ENCODE data around the gene GOLGA2. TPM values are rescaled to one million over a fixed set of nuclear protein-coding genes. Genes with fewer than 3 reads are reported as not detected.
A peak's percentile ranks its signal among the peaks of the same experiment; 100 is the strongest.
"Not testable (repeated sequence)": the region's sequence is repeated elsewhere in the genome, so short reads cannot be mapped to it uniquely, and the experiment has no call there.

GOLGA2 gene
- total RNA-seq, 2 experiments from 2014 or later = 72.6 to 72.7 TPM

DNA sequence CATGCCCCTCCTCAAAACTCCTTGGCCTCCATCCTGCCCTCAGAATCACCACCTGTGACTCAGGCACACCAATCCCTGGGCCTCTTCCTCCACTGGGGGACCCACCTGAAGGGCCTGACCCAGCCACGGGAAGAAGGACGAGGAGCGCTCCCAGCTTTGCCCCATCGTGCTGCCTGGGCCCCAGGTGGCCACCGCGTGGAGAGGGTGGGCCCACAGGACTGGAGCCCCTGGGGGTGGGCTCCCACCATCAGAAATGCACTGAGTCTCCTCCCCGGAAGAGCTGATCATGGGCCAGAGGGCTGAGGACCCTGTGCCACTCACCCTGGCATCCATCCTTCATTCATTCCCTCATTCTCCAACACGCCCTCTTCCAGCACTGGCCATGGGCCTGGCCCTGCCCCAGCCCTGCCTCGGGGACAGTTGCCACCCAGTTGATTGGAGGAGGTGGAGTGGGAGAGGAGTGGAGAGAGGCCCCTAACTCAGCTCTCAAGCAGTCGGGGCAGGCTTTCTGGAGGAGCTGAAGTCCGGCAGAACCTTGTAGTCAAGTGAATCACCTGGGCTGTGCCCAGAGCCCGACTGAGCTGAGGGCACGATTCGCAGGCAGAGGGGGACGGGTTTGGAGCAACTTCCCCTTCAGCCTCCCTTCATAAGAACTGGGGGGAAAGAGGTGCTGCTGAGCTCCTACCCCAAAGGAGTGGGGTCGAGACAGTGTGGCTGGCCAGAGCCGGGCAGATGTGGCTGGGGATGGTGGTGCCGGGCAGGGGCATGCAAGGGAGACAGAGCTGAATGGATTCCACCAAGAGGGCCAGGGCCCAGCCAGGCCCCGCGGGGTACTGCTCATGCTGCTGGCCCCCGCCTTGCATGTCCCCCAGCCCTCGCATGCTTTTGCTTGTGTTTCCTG is 43.0 kb downstream of the GOLGA2 start:
- no peaks in the 10 kb centered on the region for H3K36me3 Mint-ChIP-seq
- no peaks in the 10 kb centered on the region for H3K4me1 Mint-ChIP-seq
- no peak for ATAC-seq (ENCODE audit: low read depth)
- no peak for DNase-seq
- H3K27ac Mint-ChIP-seq = no peak overlapping the region
- H3K4me3 Mint-ChIP-seq = no peak overlapping the region
- H3K9me3 Mint-ChIP-seq = no peaks in the 10 kb centered on the region
- POLR2A ChIA-PET = no interaction called here
- H3K27me3 Mint-ChIP-seq = no peaks in the 10 kb centered on the region

DNA sequence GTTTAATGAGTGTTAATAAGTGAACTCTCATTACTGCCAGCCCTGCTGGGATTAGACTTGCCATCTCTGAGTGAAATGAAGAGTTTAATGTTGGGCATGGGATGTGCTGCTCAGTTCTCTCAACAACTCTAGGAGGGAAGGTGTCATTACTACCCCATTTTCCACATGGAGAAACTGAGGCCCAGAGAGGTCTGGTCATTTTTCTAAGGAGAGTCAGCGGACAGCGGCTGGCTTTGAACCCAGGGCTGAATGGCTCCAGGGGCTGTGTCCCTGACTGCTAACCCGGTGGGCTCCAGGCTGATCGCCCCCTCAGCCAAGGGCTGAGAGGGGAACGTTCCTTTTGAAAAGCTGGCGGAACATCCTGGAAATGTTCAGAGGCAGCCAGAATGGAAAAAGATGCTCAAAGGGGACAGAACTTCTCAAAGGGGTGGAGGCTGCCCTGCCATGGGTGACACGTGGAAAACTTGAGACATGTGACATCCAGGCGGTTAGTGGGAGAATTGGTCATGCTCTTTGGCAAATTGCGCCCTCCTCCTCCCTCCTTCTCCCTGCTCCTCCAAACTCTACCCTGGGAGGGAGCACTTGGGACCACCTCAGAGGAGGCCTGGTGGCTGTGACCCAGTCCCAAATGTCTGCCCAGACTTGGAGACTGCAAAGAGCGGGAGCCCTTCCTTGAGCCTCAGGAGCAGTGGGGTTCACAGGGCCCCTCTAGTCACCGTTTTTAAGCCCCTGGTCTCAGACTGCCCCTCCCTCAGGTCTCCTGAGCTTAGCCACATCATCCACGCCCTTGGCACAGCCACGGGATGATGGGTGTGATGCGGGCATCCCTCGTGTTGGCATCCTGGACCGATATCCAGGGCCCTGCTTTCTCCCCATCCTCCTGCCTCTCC is 43.9 kb downstream of the GOLGA2 start:
- no peak for DNase-seq
- no peak overlapping the region for H3K4me3 Mint-ChIP-seq
- no peaks in the 10 kb centered on the region for H3K27me3 Mint-ChIP-seq
- POLR2A ChIA-PET = no interaction called here
- no peaks in the 10 kb centered on the region for H3K36me3 Mint-ChIP-seq
- H3K27ac Mint-ChIP-seq = no peak overlapping the region
- no peak for ATAC-seq (ENCODE audit: low read depth)
- H3K4me1 Mint-ChIP-seq = no peaks in the 10 kb centered on the region
- H3K9me3 Mint-ChIP-seq = no peaks in the 10 kb centered on the region

DNA sequence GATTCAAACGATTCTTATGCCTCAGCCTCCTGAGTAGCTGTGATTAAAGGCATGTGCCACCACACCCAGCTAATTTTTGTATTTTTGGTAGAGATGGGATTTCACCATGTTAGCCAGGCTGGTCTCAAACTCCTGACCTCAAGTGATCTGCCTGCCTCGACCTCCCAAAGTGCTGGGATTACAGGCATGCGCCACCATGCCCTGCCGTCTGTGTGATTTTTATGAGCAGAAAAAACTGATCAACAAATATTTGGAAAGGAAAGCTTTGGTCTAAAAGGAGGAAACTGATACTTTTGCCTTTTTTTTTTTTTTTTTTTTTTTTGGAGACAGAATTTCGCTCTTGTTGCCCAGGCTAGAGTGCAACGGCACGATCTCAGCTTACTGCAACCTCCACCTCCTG is 44.9 kb downstream of the GOLGA2 start:
- not testable (repeated sequence) for H3K4me1 Mint-ChIP-seq; DNase-seq; H3K36me3 Mint-ChIP-seq; H3K9me3 Mint-ChIP-seq; H3K27me3 Mint-ChIP-seq; H3K27ac Mint-ChIP-seq; H3K4me3 Mint-ChIP-seq; ATAC-seq (ENCODE audit: low read depth)
- POLR2A ChIA-PET = interaction anchor here (0.8 kb wide), 1 partner anchor 10 kb away, joined by 5 read pairs; no protein-coding TSS in a partner anchor

DNA sequence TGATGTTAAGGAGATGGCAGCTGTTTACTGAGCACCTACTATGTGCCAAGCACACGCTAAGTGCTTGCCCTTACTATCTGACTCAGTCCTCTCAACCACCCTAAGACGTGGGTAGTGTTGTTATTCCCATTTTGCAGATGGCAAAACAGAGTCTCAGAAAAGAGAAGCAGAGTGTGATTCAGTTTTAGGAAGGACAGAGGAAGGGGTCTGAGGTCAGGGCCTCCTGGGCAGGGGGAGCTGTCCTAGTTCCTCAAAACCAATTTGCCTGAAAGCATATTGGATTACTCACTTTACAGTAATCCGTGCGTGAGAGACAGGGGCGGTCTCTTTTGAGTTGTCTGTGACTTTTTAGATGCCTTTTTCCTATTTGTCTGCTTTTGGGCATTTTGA is 49.4 kb downstream of the GOLGA2 start:
- H3K9me3 Mint-ChIP-seq = no peaks in the 10 kb centered on the region
- DNase-seq (no peak), ATAC-seq (ENCODE audit: low read depth) (no peak)
- H3K4me3 Mint-ChIP-seq = no peak overlapping the region
- POLR2A ChIA-PET = no interaction called here
- H3K27me3 Mint-ChIP-seq = no peaks in the 10 kb centered on the region
- no peak overlapping the region for H3K27ac Mint-ChIP-seq
- no peaks in the 10 kb centered on the region for H3K36me3 Mint-ChIP-seq
- no peaks in the 10 kb centered on the region for H3K4me1 Mint-ChIP-seq

DNA sequence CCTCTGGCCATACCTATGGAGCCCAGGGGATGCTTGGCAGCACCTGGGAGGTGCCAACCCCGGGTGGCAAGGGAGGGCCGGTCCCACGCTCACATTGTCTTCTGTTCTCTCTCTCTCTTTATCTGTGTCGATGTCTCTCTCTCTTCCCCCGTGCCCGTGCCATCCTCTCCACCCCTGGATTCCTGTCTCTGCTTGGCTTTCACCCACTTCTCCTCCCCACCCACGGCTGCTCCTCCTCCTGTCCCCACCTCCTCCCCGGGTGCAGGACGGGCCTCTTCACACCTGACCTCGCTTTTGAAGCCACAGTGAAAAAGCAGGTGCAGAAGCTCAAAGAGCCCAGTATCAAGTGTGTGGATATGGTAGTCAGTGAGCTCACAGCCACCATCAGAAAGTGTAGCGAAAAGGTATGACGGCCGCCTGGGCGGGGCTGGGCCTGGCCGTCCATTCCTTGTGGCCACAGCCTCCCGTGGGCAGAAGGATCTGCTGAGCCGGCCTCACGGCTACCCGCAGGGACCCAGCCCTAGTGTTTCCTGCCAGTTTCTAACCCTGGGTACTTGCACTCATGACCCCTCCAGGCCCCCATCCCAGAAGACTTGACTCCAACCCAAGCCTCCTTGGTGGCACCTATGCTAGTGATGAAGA is 49.9 kb downstream of the GOLGA2 start:
- no peaks in the 10 kb centered on the region for H3K9me3 Mint-ChIP-seq
- H3K27ac Mint-ChIP-seq = no peak overlapping the region
- DNase-seq (no peak), ATAC-seq (ENCODE audit: low read depth) (no peak)
- H3K36me3 Mint-ChIP-seq = no peaks in the 10 kb centered on the region
- no peak overlapping the region for H3K4me3 Mint-ChIP-seq
- peaks cover 1% of the 10 kb centered on the region for H3K27me3 Mint-ChIP-seq
- no peaks in the 10 kb centered on the region for H3K4me1 Mint-ChIP-seq
- POLR2A ChIA-PET = no interaction called here

DNA sequence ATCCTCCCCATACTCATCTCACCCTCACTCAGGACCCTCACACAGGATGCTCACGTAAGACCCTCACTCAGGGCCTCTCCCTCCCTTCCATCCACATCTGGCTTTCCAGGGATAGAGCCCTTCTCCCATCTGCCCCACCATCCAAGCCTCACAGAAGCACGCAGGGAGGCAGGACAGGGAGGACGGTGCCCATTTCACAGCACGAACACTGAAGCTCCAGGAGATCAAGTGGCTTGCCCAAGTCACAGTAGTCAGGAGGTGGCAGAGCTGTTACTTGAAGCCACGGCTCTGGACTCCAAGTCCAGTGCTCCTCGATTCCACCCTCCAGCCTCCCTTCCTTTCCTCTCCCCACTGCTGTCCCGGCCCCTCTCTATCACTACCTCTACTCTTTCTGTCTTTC is 50.9 kb downstream of the GOLGA2 start:
- no peaks in the 10 kb centered on the region for H3K4me1 Mint-ChIP-seq
- H3K36me3 Mint-ChIP-seq = no peaks in the 10 kb centered on the region
- no peaks in the 10 kb centered on the region for H3K9me3 Mint-ChIP-seq
- no peak overlapping the region for H3K4me3 Mint-ChIP-seq
- H3K27ac Mint-ChIP-seq = no peak overlapping the region
- no peak for DNase-seq
- peaks cover 4% of the 10 kb centered on the region for H3K27me3 Mint-ChIP-seq
- POLR2A ChIA-PET = interaction anchor here (1.0 kb wide), 1 partner anchor 51 kb away, joined by 3 read pairs; the partner anchor contains the start of genes GOLGA2 and SWI5
- no peak for ATAC-seq (ENCODE audit: low read depth)

DNA sequence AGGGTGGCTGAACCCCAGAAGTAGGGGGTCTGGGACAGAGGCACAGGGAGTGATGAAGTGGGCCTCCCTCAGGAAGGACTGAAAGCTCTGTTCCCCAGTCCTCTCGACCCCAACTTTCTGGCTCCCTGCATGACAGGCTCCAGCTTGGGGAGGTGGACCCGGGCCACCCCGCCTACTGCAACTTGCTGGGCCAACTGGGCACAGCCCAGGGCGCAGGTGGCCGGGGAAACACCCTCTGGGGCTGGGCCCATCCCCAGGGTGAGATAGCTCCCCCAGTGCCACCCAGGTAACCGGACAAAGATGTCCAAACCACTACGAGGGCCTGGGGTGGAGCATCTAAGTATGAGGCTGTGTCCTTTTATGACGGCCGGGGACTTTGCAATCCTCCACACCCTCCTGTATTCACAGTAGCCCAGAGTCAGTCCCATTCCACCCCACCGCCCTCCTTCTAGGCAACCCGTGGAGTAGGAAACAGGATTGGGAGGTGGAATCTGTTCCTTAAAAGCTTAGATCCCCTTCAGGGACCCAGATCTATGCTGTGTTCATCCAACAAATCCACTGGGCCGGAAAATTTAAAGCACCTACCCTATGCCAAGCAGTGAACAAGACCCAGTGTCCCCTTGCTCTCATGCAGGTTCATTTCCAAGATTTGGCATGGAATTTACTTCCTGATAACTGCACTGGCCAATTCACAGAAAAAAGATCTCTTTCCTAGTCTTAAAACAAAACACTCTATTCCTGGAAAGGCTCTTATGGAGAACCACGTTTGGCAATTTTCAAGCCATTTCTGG is 52.7 kb downstream of the GOLGA2 start:
- POLR2A ChIA-PET = no interaction called here
- H3K27ac Mint-ChIP-seq = no peak overlapping the region
- DNase-seq = no peak

DNA sequence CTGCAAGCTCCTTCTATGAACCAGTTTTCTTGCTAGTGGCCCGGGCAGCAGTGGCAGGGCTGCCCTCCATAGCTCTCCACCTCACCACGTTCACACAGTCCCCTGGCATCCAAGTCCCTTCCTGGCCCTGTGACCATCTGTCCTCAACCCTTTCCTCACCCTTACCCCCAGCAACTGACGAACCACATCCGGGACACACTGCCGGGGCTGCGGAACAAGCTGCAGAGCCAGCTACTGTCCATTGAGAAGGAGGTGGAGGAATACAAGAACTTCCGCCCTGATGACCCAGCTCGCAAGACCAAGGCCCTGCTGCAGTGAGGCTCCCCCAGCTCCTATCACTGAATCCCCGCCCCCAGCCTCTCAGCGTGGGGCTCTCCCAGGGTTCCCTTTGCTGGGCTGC is 53.8 kb downstream of the GOLGA2 start:
- H3K36me3 Mint-ChIP-seq = no peaks in the 10 kb centered on the region
- ATAC-seq (ENCODE audit: low read depth) (no peak), DNase-seq (no peak)
- no peak overlapping the region for H3K27ac Mint-ChIP-seq
- POLR2A ChIA-PET = no interaction called here
- H3K4me1 Mint-ChIP-seq = peaks cover 11% of the 10 kb centered on the region
- H3K4me3 Mint-ChIP-seq = no peak overlapping the region
- H3K27me3 Mint-ChIP-seq = peaks cover 4% of the 10 kb centered on the region
- no peaks in the 10 kb centered on the region for H3K9me3 Mint-ChIP-seq

More for the DNA sequence above, 52.7 kb downstream of the GOLGA2 start:
- Mint-ChIP-seq H3K36me3 (no peaks in the 10 kb centered on the region), H3K4me1 (peaks cover 9% of the 10 kb centered on the region), H3K4me3 (no peak overlapping the region), H3K9me3 (no peaks in the 10 kb centered on the region), H3K27me3 (peaks cover 4% of the 10 kb centered on the region)
- ATAC-seq (ENCODE audit: low read depth) = no peak

DNA sequence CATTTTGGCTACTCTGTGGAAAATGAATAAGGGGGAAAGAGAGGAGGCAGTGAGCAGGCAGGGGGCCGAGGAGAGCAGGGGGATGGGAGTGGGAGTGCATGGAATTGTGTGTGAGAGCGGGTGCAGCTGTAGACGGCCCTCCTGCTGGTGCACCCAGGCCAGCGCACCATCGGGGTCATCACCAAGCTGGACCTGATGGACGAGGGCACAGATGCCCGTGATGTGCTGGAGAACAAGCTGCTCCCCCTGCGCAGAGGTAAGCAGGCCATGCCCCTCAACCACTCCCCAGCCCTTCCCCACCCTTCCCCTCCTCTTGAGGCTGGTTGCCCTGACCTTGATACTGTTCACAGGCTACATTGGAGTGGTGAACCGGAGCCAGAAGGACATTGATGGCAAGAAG is 56.0 kb downstream of the GOLGA2 start:
- Mint-ChIP-seq H3K27ac (no peak overlapping the region), H3K36me3 (no peaks in the 10 kb centered on the region), H3K9me3 (no peaks in the 10 kb centered on the region), H3K27me3 (peaks cover 7% of the 10 kb centered on the region), H3K4me1 (peaks cover 11% of the 10 kb centered on the region), H3K4me3 (no peak overlapping the region)
- POLR2A ChIA-PET = no interaction called here
- ATAC-seq (ENCODE audit: low read depth) (no peak), DNase-seq (no peak)

DNA sequence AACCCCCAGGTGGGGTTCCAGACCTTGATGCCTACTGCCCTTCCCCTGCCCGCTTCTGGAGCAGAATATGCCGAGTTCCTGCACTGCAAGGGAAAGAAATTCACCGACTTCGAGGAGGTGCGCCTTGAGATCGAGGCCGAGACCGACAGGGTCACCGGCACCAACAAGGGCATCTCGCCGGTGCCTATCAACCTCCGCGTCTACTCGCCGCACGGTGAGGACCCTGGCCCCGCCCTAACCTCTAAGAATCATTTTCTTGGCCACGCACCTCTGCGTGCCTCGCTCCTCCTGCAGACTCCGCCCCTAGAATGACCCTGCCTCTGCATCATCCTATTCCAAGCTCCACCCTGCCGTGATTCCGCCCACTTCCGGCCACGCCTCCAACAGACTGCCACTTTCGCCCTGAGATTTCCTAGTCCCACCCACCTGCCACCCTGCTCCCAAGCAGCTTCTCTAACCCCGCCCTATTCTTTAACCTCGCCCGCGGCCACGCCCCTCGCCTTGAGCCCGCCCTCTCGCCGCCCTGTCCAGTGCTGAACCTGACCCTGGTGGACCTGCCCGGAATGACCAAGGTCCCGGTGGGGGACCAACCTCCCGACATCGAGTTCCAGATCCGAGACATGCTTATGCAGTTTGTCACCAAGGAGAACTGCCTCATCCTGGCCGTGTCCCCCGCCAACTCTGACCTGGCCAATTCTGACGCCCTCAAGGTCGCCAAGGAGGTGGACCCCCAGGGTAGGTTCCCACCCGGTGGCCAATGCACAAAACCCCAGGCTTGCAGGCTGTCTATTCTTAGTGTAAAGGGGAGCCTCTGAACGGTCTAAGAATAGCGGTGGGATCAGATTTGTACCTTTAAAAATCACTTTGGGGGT is 57.1 kb downstream of the GOLGA2 start:
- peak overlapping the region; percentile 82 for H3K4me3 Mint-ChIP-seq
- ATAC-seq (ENCODE audit: low read depth) (peak; percentile 93), DNase-seq (peak; percentile 93)
- no peaks in the 10 kb centered on the region for H3K9me3 Mint-ChIP-seq
- peak overlapping the region; percentile 86 for H3K27ac Mint-ChIP-seq
- POLR2A ChIA-PET = interaction anchor here (0.6 to 1.0 kb wide), 6 partner anchors 9 to 612 kb away, joined by 3 to 6 read pairs (median 3); partner anchors contain the start of genes BBLN, GOLGA2 and SWI5
- H3K27me3 Mint-ChIP-seq = peaks cover 10% of the 10 kb centered on the region
- peaks cover 11% of the 10 kb centered on the region for H3K4me1 Mint-ChIP-seq
- no peaks in the 10 kb centered on the region for H3K36me3 Mint-ChIP-seq

DNA sequence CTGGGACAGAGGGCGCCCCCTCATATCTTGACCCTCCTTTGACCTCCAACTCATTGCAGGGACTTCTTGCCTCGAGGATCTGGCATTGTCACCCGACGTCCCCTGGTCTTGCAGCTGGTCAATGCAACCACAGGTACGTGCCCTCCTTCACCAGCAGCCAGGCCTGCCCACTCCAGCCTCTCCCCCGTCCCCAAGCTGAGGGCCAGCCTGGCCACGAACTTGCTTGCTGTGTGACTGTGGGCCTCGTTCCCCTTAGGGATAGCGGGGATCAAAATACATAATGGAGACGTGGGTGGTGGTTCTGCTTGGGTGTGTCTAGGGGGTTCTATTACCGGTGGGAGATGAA is 57.7 kb downstream of the GOLGA2 start:
- H3K4me1 Mint-ChIP-seq = peaks cover 11% of the 10 kb centered on the region
- peak overlapping the region; percentile 86 for H3K27ac Mint-ChIP-seq
- H3K36me3 Mint-ChIP-seq = no peaks in the 10 kb centered on the region
- H3K9me3 Mint-ChIP-seq = no peaks in the 10 kb centered on the region
- POLR2A ChIA-PET = interaction anchor here (0.6 to 1.0 kb wide), 5 partner anchors 32 to 612 kb away, joined by 3 to 6 read pairs (median 3); partner anchors contain the start of genes BBLN, GOLGA2 and SWI5
- no peak for ATAC-seq (ENCODE audit: low read depth)
- H3K4me3 Mint-ChIP-seq = peak overlapping the region; percentile 82
- H3K27me3 Mint-ChIP-seq = peaks cover 11% of the 10 kb centered on the region
- DNase-seq = no peak
